A204.1 (cell line): Measurements from ENCODE around the gene S100A7.

Source experiments
- FAIRE-seq: peaks from 2 replicates; lab custom pipeline; 2012; peaks lifted over from hg19 to GRCh38; lab: Jason Lieb, UNC

Gene S100A7

DNA sequence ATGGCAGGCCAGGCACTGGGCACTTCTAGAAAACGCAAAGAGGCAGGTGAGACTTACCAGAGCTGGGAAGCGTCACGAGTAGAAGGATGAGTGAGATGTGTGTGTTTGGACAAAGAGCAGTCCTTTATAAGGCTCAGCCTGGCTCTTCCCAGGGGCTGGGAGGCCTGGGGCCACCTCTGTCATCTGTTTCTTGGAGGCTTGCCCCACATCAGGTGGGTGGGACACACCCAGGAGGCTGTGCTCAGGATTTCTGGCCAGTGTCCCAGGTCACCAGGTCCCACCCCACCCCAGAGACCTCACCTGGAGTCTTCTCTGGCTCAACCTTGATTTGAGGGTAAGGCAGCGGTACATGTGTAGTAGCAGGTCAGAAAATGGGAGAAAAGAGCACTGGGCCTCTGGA, at the start of gene S100A7:
Gene S100A7, minus strand, starts transcription at position 101 of the 400 bp plus-strand sequence. CDS start 1,638 bp downstream, outside the sequence.
- no peak for FAIRE-seq

DNA sequence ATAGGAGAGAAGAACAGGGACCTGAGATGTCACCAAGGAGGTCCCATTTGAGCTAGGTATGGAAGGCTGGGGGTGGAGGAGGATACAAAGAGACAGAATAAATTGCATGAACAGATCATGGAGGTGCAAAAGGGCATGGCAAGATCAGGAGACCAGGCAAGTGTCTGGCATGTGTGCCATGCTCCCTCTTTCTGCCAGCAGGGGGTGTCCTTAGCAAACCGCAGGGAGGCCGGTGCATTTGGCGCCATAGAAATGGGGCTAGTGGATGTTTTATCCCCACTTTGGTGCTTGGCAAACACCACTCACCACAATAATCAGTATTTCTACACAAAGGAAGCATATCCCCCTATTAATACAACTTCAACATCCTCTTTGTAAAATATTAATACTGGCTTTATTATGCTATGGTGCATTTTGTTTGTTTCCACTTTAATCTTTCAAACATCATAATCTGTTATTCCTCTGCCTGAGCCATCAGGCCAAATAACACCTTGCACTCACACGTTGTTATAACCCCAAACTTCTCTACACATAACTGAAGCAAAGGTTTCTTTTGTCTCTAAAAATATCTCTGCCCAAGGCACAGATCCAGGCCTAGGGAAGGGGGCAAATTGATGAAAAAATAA, 49.4 kb upstream of the S100A7 start:
- no peak for FAIRE-seq

- no peak for FAIRE-seq
These were observed 48.6 kb upstream of the S100A7 start for GRCh38 chr1:153509036-153509435.

GRCh38 chr1:153507926-153508583, 47.6 kb upstream of the S100A7 start:
- no peak for FAIRE-seq

- FAIRE-seq = no peak
These were observed 46.5 kb upstream of the S100A7 start for GRCh38 chr1:153506831-153507413.

DNA sequence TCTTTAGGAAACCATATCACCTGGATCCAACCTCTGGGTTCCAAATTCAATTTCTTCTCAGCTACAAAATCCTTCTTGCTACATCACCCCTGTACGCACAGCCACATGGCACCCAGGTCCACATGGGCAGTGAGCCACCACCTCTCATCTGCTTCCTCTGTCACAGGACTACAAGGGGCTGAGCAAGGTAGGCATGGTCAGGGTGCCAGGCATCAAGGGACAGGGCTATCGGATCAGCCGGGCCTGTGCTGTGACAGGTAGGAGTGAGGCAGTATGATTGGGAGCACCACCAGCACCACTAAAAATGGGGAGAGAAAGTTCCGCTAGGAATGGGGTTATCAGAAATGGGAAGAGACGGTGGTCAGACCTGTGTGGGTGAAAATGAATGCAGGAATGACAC, 45.9 kb upstream of the S100A7 start:
- no peak for FAIRE-seq

DNA sequence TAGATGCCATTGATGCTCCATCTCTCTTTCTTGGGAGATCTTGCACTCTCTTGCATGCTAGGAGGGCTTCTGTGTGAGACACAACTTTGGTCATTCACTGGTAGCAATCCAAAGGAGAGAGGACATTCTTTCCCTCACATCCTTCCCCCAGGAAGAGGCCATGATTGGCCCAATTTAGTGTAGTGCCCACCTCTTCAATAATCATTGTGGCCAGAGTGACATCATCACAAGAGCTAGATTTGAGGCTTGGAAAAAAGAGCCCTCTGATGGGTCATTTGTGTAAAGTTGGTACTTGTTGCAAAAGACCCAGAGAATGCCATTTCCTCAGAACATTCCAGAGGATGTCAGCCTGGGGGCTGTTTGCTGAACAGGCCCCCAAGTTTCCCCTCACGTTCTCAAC, 45.1 kb upstream of the S100A7 start:
- FAIRE-seq = no peak

DNA sequence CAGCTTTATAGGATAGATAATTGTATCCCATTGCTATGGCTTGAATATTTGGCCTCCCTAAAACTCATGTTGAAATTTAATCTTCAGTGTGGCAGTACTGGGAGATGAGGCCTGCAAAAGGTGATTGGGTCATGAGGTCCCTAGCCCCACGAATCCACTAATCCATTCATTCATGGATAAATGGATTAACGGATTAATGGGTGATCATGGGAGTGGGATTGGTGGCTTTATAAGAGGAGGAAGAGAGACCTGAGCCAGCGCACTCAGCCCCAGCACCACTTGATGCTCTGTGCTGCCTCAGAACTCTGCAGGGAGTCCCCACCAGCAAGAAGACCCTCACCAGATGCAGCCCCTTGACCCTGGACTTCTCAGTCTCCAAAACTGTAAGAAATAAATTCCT, 43.3 kb upstream of the S100A7 start:
- no peak for FAIRE-seq

DNA sequence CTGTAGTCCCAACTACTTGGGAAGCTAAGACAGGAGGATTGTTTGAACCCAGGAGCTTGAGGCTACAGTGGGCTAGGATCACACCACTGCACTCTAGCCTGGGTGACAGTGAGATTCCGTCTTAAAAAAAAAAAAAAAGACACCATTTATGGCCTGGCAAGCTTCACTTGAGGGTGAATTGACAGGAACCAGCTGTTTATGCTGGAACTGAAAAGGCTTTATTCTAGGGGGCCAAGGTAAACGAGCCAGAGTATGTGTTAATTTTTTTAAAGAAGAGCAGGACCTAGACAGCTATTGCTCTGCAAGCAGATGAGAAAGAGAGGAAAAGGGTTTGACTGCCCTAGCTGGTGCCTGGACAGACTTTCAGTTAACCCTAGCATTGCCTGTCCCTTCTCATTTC, 38.3 kb upstream of the S100A7 start:
- no peak for FAIRE-seq

GRCh38 chr1:153495536-153495935, 35.1 kb upstream of the S100A7 start:
- FAIRE-seq = no peak

DNA sequence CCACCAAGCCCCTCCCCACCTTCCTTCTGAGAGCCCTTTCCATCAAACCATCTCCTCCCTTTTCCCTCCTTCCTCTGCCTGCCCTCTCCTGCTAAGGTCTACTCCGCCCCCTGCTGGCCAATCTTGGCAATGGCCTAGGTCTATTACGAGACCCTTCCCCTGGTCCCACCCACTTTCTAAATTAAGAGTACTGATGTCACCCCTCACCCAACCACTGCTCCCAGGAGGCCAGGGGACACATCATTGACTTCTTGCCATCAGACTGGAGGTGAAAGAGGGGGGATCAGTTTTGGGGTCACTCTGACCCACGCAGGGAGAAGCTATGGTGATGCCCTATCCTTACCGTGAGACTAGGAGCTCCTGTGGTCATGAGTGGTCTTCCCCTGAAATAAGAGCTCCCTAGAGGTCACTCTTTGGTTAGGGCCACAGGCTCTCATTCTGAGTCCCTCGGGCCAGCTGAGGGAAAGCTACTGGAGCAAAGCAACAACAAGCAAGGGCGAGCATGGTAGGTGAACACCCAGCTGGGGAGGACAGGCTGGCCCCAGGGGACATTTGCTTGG, 34.6 kb upstream of the S100A7 start:
- no peak for FAIRE-seq

DNA sequence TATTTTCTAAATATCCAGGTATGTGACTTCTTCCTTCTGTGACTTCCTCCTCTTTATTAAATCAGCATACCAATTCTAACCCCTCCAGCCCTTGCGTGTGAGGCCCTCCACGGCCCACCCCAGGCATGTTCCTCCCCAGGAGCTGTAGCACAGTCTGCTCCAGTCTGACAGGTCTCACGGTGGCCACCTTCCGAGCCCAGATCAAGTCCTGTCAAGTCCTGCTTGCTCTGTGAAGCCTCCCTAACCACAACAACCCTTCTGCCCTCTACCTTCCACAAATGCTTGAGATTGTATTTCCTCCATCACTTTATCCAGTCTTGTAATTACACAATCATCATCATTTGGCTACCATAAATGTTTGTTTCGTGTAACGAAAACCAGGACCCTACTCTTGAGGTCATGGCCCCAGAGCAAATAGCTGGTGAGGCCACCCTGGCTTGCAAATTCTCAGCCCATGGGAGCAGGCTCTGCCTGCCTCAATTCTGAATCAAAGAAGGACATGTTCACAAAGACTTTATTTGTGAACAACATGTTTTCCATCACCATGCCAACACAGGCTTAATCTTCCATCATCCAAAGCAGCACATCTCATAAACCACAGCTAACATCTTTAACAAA, 33.0 kb upstream of the S100A7 start:
- no peak for FAIRE-seq

DNA sequence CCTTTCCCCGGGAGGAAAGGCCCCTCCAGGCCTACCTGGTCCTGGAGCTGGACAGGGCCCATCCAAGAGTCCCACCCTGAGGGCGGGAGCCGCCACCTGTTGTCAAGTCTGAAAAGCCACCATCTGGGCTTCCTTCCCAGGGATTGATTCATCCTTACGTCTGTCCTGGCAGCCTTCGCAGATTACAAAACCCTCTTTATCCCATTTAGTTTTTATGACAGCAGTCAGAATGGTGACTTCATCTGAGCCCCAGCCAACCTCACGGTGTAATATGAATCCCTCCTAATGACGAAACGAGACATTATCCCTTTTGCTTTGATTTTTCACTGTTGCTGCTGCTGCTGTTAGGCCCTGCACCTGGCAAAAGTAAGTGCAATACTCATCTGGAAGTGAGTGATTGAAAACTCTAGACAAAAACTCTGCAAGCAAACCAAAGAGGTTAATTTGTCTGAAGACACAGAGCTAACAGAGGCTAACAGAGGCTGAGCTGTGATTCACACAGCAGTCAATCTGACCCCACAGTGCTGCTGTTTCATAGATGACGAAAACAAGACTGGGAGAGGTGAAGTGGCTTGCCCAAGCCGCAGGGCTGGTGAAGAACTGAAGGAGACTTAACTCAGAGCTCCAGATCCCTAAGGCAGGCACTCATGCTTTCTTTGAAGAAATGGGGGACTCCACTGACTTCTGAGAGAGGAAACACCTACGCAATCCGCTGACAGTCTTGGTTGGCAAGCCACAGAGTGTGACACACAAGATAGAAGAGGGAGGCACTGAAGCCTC, 30.0 kb upstream of the S100A7 start:
- no peak for FAIRE-seq

GRCh38 chr1:153488731-153489130, 28.3 kb upstream of the S100A7 start:
- FAIRE-seq = no peak

DNA sequence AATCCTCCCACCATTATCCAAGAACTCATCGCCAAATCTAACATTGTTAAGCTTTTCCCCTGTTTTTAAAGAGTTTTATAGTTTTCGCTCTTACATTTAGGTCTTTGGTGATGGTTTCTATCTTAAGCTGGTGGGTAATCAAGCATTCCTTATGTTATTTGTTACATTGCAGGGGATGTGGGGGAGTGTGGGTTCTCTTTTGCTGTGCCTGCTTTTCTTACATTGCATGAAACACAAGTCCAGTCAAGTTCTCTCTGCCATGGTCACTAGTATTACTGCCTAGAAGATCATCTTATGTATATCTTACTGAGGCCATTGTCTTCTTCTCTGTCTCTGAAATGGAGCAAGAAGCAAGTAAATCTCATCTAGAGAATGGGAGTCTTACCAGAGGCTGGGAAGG, 27.3 kb upstream of the S100A7 start:
- no peak for FAIRE-seq

GRCh38 chr1:153485863-153486262, 25.4 kb upstream of the S100A7 start:
- FAIRE-seq = no peak

- FAIRE-seq = no peak
These were observed 23.3 kb upstream of the S100A7 start for GRCh38 chr1:153483776-153484175.

DNA sequence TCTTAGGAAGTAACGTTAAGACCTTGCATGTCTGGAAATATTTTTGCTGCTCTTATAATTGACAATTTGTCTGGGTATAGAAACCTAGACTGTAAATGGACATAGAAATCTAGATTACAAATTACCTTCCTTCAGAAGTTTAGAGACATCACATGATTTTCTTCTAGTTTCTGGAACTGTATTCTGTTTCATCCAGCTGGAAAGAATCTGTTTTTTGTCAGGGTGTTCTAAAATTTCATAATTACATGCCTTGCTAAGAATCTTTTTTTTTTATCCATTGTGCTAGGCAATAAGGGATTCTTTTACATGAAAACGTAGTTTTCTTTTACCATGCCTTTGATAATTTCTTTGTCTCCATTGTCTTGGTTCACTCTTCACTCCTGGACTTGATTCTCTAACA, 20.7 kb upstream of the S100A7 start:
- no peak for FAIRE-seq

DNA sequence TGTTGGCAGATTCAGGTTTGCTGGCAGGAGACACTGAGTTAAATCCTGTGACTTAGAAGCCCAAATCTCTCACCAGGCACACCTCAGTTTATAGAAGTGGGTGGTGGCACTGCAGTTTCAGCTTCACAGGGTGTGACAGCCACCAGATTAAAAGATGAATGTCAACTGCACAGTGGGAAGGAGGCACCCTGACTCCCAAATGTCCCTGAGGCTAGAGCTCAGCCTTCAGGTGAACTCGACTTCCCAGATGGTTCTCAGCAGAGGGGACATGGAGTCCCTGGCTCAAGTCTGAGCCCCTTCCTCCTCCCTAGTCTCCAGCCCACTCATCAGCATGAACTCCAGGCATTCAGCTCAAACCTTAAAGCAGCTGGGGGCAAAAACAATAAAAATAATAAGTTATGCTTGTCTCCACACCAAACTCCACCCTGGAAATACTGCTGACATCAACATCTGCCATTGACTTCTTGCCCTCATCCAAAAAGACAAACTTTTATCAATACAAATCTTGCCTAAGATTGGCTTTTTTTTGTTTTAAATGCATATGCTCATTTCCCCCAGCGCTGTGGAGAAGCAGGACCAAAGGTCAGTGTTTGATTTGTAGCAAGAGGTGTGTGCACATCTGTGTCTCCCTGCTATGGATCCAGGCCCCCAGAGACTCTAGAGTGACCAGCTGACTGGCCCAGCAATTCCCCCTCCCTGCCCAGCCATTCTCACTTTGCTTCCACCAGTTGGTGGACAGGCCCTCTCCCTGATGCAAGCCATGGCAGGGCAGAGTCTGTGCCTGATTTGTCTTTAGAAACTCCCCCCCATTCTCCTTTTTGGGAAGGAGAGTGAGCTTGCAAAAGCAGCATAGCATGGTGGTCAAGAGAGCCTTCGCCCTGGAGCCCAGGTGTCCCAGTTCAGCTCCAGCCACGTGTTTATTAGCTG, 18.5 kb upstream of the S100A7 start:
- FAIRE-seq = no peak

DNA sequence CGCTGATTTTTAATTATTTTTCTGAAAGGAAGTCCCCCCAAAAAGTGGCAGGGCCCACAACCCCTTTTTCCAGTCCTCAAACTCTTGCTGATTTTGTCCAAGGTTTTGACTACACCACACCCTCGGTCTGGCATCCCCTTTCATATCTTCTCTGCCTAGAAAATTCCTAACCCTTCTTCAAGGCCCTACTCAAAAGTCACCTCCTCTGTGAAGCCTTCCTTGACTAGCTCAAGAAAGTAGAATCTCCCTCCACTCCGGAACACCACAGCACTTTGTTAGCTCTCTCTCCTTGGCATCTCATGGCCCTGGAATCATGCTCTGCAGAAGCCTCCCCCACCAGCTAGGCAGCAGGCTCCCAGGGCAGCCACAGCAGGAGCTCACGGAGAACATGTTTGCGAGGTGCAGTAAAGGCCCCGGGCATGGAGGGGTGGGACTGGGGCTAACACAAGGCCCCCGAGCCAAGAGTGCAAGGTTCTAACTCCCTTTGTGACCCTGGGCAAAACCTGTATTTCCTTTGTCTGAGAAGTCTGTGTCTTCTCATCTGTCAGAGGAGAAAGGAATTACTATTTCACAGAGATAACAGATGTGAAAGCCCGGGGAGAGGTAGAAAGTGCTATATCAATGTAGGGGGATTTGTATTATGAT, 17.7 kb upstream of the S100A7 start:
- FAIRE-seq = no peak
